Uterus (tissue), 4 donors: ENCODE measurements around the gene CACNG5. TPM values are rescaled to one million over a fixed set of nuclear protein-coding genes. Genes with fewer than 3 reads are reported as not detected.

Experiments
- DNase-seq, 2 donors: peaks; one replicate each; pipeline ENCODE4 v3.0.0-alpha.2; 2019 to 2020
- H3K27ac ChIP-seq, 2 donors: fragments of 200-600 bp; sonication (generic); 1 replicate in 1 of 2; 2 replicates in 1 of 2; pipeline ENCODE4 v1.5.1; 2016 to 2018
- H3K27me3 ChIP-seq, 2 donors: fragments of 200-600 bp; sonication (generic); one replicate each; pipeline ENCODE4 v1.5.1; 2018 to 2019; ENCODE audit warnings: control low read depth in 1 of 2
- H3K36me3 ChIP-seq, 2 donors: fragments of 200-600 bp; sonication (generic); one replicate each; pipeline ENCODE4 v1.5.1; 2019; ENCODE audit warnings: control low read depth in 1 of 2
- H3K4me1 ChIP-seq, 2 donors: fragments of 200-600 bp; sonication (generic); one replicate each; pipeline ENCODE4 v1.5.1; 2018 to 2019; ENCODE audit warnings: control low read depth in 1 of 2
- H3K4me3 ChIP-seq, 2 donors: fragments of 200-600 bp; sonication (generic); 1 replicate in 1 of 2; 2 replicates in 1 of 2; pipeline ENCODE4 v1.5.1; 2018 to 2019; ENCODE audit warnings: mild to moderate bottlenecking in 1 of 2
- H3K9me3 ChIP-seq, 2 donors: fragments of 200-600 bp; sonication (generic); one replicate each; pipeline ENCODE4 v1.5.1; 2019; ENCODE audit warnings: control low read depth in 1 of 2
- POLR2A ChIP-seq, 2 donors: fragments of 450-650 bp; IDR thresholded peaks; one replicate each; pipeline ENCODE4 v1.6.1; 2016; ENCODE audit warnings: antibody characterized with exemption in 2 of 2, mild to moderate bottlenecking in 1 of 2, moderate library complexity in 1 of 2
- intact Hi-C: fragments of 100-400 bp; cut with DNase I; formaldehyde crosslinking; loops from one replicate; pipeline ENCODE4 v1.15.1; 2023; ENCODE audit warnings: low total_unique reads
- microRNA counts, 2 donors: library from miRNA; unstranded; fragments of <30 nt; microRNA quantifications; one replicate each; lab custom pipeline; 2016 to 2017
- microRNA-seq: library from miRNA; unstranded; fragments of <30 nt; microRNA quantifications from one replicate; pipeline ENCODE4, GENCODE V29; 2016; ENCODE audit warnings: borderline microRNAs expressed, borderline replicate concordance
- small RNA-seq: library from RNA; depleted of rRNA; stranded (forward); fragments of <200 nt; gene quantifications from one replicate; pipeline ENCODE3, GENCODE V24; 2016
- total RNA-seq, 4 donors: library from RNA; depleted of rRNA in 3 of 4; stranded (reverse); fragments of >200 nt in 3 of 4; gene quantifications; one replicate each; pipeline versions ENCODE4 v1.1.0 to v1.2.4, GENCODE V29; 2014 to 2023
- TF ChIP-seq, protein P1 (sequence below), 4 experiments: fragments of 200-600 bp in 2 of 4; fragments of 450-650 bp in 2 of 4; sonication (generic) in 2 of 4; IDR thresholded peaks; one replicate each; pipeline ENCODE4 v1.5.1; 2016 to 2019; ENCODE audit warnings: antibody characterized with exemption in 4 of 4, mild to moderate bottlenecking in 2 of 4, moderate library complexity in 1 of 4
- donor health status: DM: yes; HTN: yes; CAD: no.

CACNG5 gene
- total RNA-seq, 4 donors from 2014 or later = 6.6 TPM; not detected in 3

DNA sequence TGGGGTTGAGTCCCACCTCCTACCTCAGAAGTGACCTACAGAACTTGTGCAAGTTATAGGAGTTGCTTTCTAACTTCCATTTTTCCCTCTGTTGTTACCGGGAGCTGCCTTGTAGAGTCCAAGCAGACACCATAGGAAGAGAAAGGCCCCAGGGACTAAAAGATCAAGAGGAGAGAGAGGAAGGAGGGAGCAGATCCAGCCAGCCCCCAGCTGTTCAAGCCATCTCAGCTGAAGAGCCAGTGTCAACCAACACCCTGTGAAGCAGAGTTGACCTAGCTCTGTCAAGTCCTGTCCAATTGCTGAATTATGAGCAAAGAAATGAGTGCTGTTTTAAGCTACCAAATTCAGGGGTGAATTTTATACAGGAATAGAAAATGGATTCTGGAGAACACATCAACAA lies 94.7 kb downstream of the CACNG5 start:
- H3K36me3 ChIP-seq = no peaks in the 10 kb centered on the region
- DNase-seq = no peak
- H3K4me1 ChIP-seq = no peaks in the 10 kb centered on the region
- no peaks in the 10 kb centered on the region for H3K9me3 ChIP-seq
- H3K27ac ChIP-seq = no peak overlapping the region
- no peak for TF ChIP-seq POLR2A (IDR thresholded peaks at IDR 0.05)
- TF ChIP-seq, protein P1, sequence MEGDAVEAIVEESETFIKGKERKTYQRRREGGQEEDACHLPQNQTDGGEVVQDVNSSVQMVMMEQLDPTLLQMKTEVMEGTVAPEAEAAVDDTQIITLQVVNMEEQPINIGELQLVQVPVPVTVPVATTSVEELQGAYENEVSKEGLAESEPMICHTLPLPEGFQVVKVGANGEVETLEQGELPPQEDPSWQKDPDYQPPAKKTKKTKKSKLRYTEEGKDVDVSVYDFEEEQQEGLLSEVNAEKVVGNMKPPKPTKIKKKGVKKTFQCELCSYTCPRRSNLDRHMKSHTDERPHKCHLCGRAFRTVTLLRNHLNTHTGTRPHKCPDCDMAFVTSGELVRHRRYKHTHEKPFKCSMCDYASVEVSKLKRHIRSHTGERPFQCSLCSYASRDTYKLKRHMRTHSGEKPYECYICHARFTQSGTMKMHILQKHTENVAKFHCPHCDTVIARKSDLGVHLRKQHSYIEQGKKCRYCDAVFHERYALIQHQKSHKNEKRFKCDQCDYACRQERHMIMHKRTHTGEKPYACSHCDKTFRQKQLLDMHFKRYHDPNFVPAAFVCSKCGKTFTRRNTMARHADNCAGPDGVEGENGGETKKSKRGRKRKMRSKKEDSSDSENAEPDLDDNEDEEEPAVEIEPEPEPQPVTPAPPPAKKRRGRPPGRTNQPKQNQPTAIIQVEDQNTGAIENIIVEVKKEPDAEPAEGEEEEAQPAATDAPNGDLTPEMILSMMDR (IDR thresholded peaks at IDR 0.05) = no peak
- H3K4me3 ChIP-seq = no peak overlapping the region
- H3K27me3 ChIP-seq = no peaks in the 10 kb centered on the region
- intact Hi-C loops = no loop called here

DNA sequence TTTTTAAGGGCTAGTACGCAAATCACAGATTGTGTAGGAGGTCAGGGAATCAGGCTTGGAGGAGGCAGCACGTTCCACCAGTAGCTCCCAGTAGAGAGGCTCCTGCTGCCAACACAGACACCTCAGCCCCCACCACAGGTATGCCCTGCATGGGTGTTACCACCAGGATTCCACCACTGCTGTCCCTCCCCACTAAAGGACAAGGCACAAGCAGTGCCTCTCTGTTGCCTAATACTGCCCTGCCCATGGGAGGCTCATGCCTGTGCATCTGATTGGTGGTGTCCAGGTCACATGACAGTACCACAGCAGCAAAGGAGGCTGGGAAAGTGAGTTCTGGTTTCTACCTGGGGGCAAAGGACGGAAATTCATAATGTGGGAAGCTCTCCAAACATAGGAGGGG lies 96.0 kb downstream of the CACNG5 start:
- H3K27ac ChIP-seq = no peak overlapping the region
- no peaks in the 10 kb centered on the region for H3K27me3 ChIP-seq
- DNase-seq = no peak
- no peaks in the 10 kb centered on the region for H3K4me1 ChIP-seq
- no peaks in the 10 kb centered on the region for H3K36me3 ChIP-seq
- no peak overlapping the region for H3K4me3 ChIP-seq
- TF ChIP-seq, protein P1 (IDR thresholded peaks at IDR 0.05) = no peak
- no peak for TF ChIP-seq POLR2A (IDR thresholded peaks at IDR 0.05)
- intact Hi-C loops = no loop called here
- H3K9me3 ChIP-seq = no peaks in the 10 kb centered on the region

DNA sequence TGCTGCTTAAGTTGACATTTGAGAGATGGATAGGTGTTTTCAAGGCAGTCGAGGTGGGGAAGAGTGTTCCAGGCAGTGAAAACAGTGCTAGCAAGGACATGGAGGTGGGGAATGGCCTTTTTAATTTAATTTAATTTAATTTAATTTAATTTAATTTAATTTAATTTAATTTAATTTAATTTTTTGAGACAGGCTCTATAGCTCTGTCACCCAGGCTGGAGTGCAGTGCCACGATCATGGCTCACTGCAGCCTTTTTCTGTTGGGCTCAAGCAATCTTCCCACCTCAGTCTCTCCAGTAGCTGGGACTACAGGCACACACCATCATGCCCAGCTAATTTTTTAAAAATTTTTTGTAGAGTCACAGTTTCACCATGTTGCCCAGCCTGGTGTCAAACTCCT lies 97.4 kb downstream of the CACNG5 start:
- intact Hi-C loops = no loop called here
- TF ChIP-seq, protein P1 (IDR thresholded peaks at IDR 0.05) = no peak
- no peak for TF ChIP-seq POLR2A (IDR thresholded peaks at IDR 0.05)
- Histone ChIP-seq H3K36me3 (no peaks in the 10 kb centered on the region), H3K4me3 (no peak overlapping the region), H3K27ac (no peak overlapping the region), H3K4me1 (no peaks in the 10 kb centered on the region), H3K9me3 (no peaks in the 10 kb centered on the region), H3K27me3 (no peaks in the 10 kb centered on the region)
- DNase-seq = no peak

DNA sequence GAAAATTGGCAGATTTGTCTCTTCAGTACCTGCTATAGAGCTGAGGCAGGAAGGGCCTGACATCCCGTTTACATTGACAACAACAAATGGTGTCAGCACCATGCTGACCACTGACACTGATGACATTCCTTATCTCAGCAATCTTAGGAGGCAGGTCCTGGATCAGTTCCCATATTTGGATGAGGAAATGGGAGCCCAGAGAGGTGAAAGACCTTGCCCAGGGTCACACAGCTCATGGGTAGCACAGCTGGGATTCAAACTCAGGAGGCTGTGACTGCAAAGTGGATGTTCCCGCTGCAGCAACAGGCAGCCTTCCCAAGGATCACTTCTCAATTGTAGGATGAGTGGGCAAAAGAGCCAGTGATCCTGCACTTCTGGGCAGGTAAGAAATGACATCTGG lies 99.1 kb downstream of the CACNG5 start:
- Histone ChIP-seq H3K4me1 (no peaks in the 10 kb centered on the region), H3K27me3 (no peaks in the 10 kb centered on the region), H3K9me3 (no peaks in the 10 kb centered on the region), H3K4me3 (no peak overlapping the region), H3K27ac (no peak overlapping the region), H3K36me3 (no peaks in the 10 kb centered on the region)
- intact Hi-C loops = no loop called here
- TF ChIP-seq, protein P1 (IDR thresholded peaks at IDR 0.05) = no peak
- TF ChIP-seq POLR2A (IDR thresholded peaks at IDR 0.05) = no peak
- DNase-seq = no peak

MicroRNA genes within 50 kb of the gene (microRNA counts, 767-probe panel; counts per million panel counts)
- 0 counts per million in 2 donors for microRNA hsa-miR-634 (lab: Ali Mortazavi, UCI)

Small RNA genes lying within 50 kb of the gene (microRNA-seq; reads per million reads assigned to microRNA genes)
- gene MIR634 = not detected

Small RNA genes lying within 50 kb of the gene (small RNA-seq; reads per million reads assigned to genes)
- gene MIR634 (not detected), gene RNA5SP446 (not detected)

Other genes with a start within 250 kb of the CACNG5 start
- 1 to 10 TPM in 1 of 4 donors, under 1 TPM in 2, not detected in 1; 0.21 to 3.9 (median 0.26) TPM for gene CACNG4, start 129.6 kb downstream of the CACNG5 start, total RNA-seq
- not detected for gene CACNG1, start 209.4 kb downstream of the CACNG5 start, total RNA-seq